Kidney epithelial cell (primary cell): ENCODE measurements around the gene RAMP3. TPM values are rescaled to one million over a fixed set of nuclear protein-coding genes. Genes with fewer than 3 reads are reported as not detected.

Experiments
- DNase-seq: peaks from one replicate; pipeline ENCODE4 v3.0.0-alpha.2; 2010; ENCODE audit warnings: low read depth
- H3K27me3 ChIP-seq: 2 replicates; pipeline ENCODE4 v1.6.0; 2011; ENCODE audit warnings: low read length; ENCODE audit not compliant: control insufficient read depth, insufficient read depth
- H3K36me3 ChIP-seq: 2 replicates; pipeline ENCODE4 v1.5.1; 2011; ENCODE audit warnings: low read length; ENCODE audit not compliant: control insufficient read depth, insufficient read depth
- H3K4me3 ChIP-seq: 2 replicates; pipeline ENCODE4 v1.5.1; 2011; ENCODE audit warnings: low read depth, mild to moderate bottlenecking, control low read depth, low read length
- total RNA-seq: library from RNA; depleted of rRNA; stranded (reverse); fragments of >200 nt; gene quantifications from 2 replicates; pipeline ENCODE4 v1.2.3, GENCODE V29; 2015
- TF ChIP-seq, protein P1 (sequence below): IDR thresholded peaks from 2 replicates; pipeline ENCODE4 v1.5.1; 2011; ENCODE audit warnings: mild to moderate bottlenecking, moderate library complexity, low read length, control low read depth, inconsistent platforms; ENCODE audit not compliant: insufficient read depth, poor library complexity, severe bottlenecking

Gene RAMP3
- total RNA-seq, 1 donor from 2014 or later: not detected

DNA sequence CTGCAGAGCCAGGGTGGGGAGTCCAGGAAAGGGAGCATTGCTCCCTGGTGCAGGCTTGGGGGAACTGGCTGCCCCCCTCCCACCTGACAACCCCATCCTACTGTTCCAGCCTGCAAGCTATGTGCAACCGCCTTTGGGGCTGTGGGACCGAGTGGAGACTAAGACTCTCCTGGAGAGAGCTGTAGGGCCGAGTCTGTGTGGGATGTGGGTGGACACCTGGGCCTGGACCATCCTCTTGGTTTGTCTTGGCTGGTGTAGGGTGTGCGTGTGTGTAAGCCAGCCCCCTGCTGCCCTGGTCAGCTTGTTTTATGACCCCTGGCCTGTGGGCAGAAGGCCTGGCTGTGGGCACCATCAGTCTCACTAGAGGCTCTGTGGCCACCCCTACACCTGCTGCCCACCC lies 1.6 kb upstream of the RAMP3 start:
- TF ChIP-seq, protein P1, sequence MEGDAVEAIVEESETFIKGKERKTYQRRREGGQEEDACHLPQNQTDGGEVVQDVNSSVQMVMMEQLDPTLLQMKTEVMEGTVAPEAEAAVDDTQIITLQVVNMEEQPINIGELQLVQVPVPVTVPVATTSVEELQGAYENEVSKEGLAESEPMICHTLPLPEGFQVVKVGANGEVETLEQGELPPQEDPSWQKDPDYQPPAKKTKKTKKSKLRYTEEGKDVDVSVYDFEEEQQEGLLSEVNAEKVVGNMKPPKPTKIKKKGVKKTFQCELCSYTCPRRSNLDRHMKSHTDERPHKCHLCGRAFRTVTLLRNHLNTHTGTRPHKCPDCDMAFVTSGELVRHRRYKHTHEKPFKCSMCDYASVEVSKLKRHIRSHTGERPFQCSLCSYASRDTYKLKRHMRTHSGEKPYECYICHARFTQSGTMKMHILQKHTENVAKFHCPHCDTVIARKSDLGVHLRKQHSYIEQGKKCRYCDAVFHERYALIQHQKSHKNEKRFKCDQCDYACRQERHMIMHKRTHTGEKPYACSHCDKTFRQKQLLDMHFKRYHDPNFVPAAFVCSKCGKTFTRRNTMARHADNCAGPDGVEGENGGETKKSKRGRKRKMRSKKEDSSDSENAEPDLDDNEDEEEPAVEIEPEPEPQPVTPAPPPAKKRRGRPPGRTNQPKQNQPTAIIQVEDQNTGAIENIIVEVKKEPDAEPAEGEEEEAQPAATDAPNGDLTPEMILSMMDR: no peak
- Histone ChIP-seq H3K27me3 (peaks cover 31% of the 10 kb centered on the region), H3K36me3 (no peaks in the 10 kb centered on the region), H3K4me3 (no peak overlapping the region)
- no peak for DNase-seq

DNA sequence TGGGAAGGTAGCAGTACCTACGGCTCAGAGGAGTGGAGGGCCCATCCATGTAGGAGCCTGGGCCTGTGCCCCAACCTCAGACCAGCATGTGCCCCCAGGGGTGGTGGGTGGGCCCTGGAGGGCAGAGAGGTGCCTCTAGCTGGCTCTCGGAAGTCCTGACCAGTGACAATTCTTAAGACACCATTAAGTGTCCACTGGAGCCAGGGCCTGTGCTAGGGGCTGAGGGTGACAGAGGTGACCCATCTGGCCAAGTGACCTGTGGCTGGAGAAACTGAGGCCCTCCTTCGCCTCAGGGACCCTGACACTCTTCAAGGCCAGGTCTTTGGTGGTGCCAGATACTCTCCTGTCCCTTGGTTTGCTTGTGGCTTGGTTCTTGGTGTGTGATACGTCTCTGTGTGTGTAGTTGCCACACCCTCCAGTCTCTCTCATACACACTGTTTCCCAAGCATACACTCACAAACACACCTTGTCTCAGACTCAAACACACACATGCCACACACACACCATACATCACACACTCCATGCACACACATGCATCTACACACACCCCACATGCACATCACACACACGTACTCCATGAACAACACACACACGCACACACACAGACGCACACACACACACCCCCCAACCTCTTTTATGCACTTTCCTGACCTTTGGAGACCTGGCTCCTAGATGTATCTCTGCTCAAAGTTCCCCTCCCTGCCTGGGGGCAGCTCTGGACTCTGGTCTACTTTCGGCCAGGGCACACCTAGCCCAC lies 897 bp upstream of the RAMP3 start:
- no peak for DNase-seq
- no peak overlapping the region for H3K4me3 ChIP-seq
- TF ChIP-seq, protein P1: no peak
- H3K36me3 ChIP-seq: no peaks in the 10 kb centered on the region
- peaks cover 31% of the 10 kb centered on the region for H3K27me3 ChIP-seq

DNA sequence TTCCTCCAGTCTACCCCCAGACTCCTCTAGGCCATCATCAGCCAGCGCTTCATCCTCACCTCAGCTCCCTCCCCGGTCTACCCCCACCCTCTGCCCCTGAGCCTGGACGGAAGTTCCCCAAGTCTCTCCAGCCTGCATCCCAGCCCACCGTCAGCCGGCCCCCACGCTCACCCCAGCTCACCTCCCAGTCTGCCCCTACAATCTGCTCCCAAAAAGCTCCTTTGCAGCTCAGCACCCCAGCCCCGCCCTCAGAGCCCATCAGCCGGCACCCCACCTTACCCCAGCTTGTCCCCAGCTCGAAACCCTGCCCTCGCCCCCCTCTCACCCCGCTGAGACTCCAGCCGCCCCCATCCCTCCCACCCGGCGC lies 322 bp upstream of the RAMP3 start:
- Histone ChIP-seq H3K36me3 (no peaks in the 10 kb centered on the region), H3K27me3 (peaks cover 31% of the 10 kb centered on the region), H3K4me3 (no peak overlapping the region)
- TF ChIP-seq, protein P1: no peak
- DNase-seq: no peak

DNA sequence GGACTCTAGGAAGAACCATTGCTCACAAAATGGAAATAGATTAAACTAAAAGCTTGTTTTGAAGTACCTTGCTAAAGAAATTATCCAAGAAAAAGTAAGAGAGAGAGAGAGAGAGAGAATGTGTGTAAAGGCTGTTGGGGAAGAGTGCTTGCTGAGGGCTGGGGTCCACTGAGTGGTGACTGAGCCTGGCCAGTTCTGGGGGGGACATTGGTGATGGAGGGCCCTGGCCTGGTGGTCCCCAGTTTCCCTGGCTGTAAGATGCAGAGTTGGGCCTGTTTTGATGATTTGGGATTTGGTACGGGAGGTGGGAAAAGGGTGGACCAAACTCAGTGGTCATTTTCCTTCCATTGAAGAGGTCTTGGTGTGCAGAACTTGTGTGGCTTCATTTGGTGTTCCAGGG lies 880 bp downstream of the RAMP3 start:
- Histone ChIP-seq H3K36me3 (no peaks in the 10 kb centered on the region), H3K4me3 (no peak overlapping the region), H3K27me3 (peaks cover 31% of the 10 kb centered on the region)
- TF ChIP-seq, protein P1: no peak
- DNase-seq: no peak

DNA sequence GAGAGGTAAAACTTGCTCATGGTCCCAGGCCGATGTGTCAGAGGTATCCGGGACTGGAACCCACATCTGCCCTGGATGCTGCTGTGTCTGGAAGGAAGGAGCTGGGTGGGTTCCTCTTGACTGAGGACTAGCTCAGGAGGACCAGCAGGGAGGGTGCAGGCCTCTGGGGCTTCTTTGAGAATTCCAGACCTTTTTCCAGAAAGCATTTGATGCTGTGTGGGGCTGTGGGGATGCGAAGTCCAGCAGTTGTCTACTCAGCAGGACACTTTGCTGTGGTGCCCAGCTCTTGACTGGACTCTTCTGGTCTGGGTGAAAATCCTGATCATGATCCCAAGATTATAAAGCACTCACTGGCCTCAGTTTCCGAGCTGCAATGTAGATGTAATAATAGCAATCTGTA lies 1.7 kb downstream of the RAMP3 start:
- Histone ChIP-seq H3K4me3 (no peak overlapping the region), H3K27me3 (peaks cover 31% of the 10 kb centered on the region), H3K36me3 (no peaks in the 10 kb centered on the region)
- no peak for DNase-seq
- TF ChIP-seq, protein P1: no peak

DNA sequence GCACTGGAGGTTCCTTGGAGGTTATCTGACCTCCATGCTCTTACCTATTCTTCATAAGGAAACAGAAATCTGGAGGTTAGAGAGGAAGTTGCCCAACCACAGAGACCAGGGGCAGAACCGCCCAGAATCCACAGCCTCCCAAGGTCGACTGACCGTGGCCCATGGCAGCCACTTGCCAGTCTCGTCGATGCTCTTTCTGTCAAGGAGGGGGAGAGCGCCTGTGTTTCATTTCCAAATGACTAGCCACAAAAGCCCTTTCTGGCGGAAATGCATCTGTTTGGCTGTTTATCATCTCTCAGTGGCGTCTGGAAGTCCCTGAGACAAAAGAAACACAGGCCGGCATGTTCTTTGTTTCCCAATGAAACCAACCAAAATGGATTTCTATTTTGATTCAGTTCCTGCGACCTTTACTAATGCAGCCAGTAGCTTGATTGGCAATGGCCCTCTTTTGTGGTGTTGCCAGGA lies 2.9 kb downstream of the RAMP3 start:
- TF ChIP-seq, protein P1: no peak
- peaks cover 31% of the 10 kb centered on the region for H3K27me3 ChIP-seq
- no peak overlapping the region for H3K4me3 ChIP-seq
- no peaks in the 10 kb centered on the region for H3K36me3 ChIP-seq
- no peak for DNase-seq
